Measurements from ENCODE around the gene TM7SF2.

TM7SF2 gene

DNA sequence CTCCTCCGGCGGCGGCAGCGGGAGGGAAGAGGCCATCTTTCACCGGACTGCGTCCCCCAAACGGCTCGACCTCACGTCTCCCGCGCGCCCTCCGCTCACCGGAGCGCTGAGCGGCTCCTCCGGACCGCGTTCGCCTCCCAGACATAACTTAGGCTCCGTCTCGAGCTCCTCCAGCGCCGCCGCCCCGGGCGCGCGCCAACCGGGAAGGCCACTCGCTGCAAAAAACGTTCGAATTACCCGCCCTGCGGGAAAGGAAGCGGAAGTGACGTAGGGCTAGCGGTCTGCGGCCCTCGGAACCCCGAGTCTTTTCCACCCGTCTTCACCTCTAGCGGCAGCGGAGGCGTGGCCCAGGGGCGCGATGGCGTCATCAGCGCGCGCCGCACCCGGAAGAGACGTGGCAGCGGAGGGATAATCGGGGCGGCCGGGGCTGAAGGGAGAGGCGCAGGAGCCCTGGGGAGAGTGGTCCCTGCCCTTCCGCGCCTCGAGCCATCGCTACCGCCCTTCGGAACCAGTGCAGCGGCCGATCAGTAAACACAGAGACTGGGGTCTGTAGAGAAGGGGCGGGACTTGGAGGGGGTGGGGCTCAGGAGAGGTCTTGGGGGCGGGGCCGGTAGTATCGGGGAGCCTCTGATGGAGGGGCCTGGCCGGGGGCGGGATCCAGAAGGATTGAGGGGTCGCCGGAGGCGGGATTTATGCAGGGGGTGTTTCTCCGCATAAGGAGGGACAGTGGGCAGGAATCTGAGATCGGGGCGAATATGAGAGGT, 27.7 kb upstream of the TM7SF2 start, which contains the start of the genes CDCA5 and ZFPL1:
Gene CDCA5, minus strand, starts transcription at position 207 of the 764 bp plus-strand sequence. Its CDS starts 62 bp downstream, at position 145.
Gene ZFPL1, plus strand, starts transcription at position 389 of the 764 bp plus-strand sequence. CDS start 477 bp downstream, outside the sequence.
- DNase-seq (ENCODE audit: low spot score) = peak; percentile 98
- TF ChIP-seq, protein P1, sequence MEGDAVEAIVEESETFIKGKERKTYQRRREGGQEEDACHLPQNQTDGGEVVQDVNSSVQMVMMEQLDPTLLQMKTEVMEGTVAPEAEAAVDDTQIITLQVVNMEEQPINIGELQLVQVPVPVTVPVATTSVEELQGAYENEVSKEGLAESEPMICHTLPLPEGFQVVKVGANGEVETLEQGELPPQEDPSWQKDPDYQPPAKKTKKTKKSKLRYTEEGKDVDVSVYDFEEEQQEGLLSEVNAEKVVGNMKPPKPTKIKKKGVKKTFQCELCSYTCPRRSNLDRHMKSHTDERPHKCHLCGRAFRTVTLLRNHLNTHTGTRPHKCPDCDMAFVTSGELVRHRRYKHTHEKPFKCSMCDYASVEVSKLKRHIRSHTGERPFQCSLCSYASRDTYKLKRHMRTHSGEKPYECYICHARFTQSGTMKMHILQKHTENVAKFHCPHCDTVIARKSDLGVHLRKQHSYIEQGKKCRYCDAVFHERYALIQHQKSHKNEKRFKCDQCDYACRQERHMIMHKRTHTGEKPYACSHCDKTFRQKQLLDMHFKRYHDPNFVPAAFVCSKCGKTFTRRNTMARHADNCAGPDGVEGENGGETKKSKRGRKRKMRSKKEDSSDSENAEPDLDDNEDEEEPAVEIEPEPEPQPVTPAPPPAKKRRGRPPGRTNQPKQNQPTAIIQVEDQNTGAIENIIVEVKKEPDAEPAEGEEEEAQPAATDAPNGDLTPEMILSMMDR (IDR thresholded peaks at IDR 0.05; ENCODE audit: extremely low read depth, missing control alignments) = no peak

DNA sequence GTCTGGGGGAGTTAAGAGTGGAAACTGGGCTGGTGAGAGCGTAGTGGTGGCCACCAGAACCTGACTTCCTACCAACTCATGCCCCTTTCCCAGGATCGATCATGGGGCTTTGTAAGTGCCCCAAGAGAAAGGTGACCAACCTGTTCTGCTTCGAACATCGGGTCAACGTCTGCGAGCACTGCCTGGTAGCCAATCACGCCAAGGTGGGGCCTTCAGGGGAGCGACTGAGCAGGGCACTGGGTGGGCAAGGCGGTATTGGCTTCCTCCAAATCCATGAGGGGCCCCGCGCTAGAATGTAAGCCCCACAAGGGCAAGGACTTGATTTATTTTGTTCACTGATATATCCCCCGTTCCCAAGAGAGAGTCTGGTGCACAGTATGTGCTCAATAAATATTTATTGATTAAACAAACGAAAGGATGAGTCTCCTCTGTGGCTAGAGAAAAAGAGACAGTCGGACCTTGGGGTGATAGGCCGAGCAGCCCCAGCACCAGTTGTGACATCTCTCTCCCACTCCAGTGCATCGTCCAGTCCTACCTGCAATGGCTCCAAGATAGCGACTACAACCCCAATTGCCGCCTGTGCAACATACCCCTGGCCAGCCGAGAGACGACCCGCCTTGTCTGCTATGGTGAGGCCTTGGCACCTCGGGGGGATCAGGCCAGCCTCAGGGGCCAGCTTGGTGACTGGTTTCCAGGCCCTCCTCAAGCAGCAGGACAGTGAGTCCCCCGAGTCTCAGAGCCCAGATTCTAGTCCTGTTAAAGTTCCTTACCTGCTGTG, 26.9 kb upstream of the TM7SF2 start:
- DNase-seq (ENCODE audit: low spot score) = no peak

DNA sequence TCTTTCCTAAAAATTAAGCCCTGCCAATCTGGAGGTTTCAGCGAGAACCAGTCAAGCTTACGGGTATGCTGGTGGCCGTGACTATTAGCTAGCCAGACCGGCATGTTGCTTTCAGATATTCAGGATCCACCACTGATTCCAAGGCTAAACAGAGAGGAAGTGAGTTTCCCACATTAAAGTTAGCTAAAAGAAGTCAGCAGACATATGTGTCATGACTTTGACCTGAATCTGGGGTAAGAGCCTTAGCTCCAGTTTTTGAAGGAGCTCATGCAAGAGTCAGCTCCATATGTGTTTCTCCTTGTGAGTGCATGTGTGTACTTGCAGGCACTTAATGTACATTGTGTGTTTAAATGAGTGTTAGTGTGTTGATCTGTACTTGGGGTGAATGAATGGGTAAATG, 26.2 kb upstream of the TM7SF2 start:
- TF ChIP-seq, protein P1 (IDR thresholded peaks at IDR 0.05; ENCODE audit: extremely low read depth, missing control alignments) = no peak
- no peak for DNase-seq (ENCODE audit: low spot score)

More for the DNA sequence above, 26.9 kb upstream of the TM7SF2 start:
- TF ChIP-seq, protein P1 (IDR thresholded peaks at IDR 0.05; ENCODE audit: extremely low read depth, missing control alignments) = no peak

DNA sequence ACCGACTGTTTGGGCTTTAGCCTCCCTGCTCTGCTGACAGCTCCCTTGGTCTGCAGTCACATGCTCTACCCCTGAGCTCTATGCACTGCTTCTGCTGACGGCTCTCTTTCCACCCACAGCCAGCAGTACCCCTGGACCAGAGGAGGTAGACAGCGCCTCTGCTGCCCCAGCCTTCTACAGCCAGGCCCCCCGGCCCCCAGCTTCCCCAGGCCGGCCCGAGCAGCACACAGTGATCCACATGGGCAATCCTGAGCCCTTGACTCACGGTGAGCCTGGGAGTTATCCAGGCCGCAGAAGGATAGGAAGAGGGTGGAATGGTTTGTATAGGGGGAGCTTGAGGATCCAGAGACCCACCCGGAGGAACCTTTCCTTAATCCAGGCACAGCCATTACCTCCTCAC, 24.9 kb upstream of the TM7SF2 start:
- no peak for DNase-seq (ENCODE audit: low spot score)
- TF ChIP-seq, protein P1 (IDR thresholded peaks at IDR 0.05; ENCODE audit: extremely low read depth, missing control alignments) = no peak

DNA sequence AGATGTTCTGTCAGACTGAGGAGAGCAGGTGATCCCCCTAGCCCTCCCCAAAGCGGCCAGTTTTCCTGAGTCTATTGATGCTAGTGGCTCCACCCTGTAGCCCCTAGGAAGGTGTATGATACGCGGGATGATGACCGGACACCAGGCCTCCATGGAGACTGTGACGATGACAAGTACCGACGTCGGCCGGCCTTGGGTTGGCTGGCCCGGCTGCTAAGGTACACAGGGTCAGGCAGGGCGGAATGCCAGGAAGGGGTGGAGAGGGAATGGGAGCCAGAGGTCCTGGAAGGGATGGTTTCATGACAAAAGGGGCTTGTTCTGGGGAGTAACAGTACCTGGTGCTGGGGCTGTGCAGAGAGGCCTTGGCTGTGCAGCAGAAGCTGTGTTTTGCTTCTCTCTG, 24.5 kb upstream of the TM7SF2 start:
- no peak for DNase-seq (ENCODE audit: low spot score)
- TF ChIP-seq, protein P1 (IDR thresholded peaks at IDR 0.05; ENCODE audit: extremely low read depth, missing control alignments) = no peak

DNA sequence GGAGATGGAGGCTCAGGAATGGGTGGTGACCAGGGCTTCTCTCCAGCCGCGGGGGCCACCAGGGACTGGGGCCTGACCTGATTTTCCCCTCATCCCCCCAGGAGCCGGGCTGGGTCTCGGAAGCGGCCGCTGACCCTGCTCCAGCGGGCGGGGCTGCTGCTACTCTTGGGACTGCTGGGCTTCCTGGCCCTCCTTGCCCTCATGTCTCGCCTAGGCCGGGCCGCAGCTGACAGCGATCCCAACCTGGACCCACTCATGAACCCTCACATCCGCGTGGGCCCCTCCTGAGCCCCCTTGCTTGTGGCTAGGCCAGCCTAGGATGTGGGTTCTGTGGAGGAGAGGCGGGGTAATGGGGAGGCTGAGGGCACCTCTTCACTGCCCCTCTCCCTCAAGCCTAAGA, 23.8 kb upstream of the TM7SF2 start:
- no peak for DNase-seq (ENCODE audit: low spot score)
- TF ChIP-seq, protein P1 (IDR thresholded peaks at IDR 0.05; ENCODE audit: extremely low read depth, missing control alignments) = no peak

DNA sequence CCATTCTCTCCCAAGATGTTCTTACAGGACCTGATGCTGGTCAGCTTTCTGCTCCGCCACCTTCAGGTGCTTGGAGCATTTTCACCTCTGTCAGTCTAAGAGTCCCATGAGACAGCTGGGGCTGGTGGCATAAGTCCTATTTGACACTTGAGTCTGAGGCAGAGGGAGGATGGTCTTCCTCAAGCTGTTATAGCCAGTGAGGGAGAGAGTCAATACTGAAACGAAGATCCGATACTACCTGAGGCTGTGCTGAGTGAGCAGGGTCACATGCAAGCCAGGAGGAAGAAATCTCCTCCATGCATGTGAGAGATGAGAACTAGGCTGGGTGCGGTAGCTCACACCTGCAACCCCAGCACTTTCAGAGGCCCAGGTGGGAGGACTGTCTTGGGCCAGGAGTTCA, 22.1 kb upstream of the TM7SF2 start:
- TF ChIP-seq, protein P1 (IDR thresholded peaks at IDR 0.05; ENCODE audit: extremely low read depth, missing control alignments) = no peak
- no peak for DNase-seq (ENCODE audit: low spot score)
